Endothelial cell of umbilical vein (primary cell): Measurements from ENCODE around the gene C11orf87.
A peak's percentile ranks its signal among the peaks of the same experiment; 100 is the strongest.

Experiments used
- CTCF ChIP-seq, 2 donors: IDR thresholded peaks; 1 replicate in 1 of 2; 2 replicates in 1 of 2; pipeline ENCODE4 v1.5.1; 2011; ENCODE audit warnings: low read length in 2 of 2, mild to moderate bottlenecking in 2 of 2, moderate library complexity in 2 of 2, control low read depth in 1 of 2, inconsistent platforms in 1 of 2, low read depth in 1 of 2; ENCODE audit not compliant: insufficient read depth in 1 of 2; ENCODE audit errors: extremely low read depth in 1 of 2
- EZH2 ChIP-seq: IDR thresholded peaks from 2 replicates; pipeline ENCODE4 v1.6.1; 2012; ENCODE audit warnings: borderline replicate concordance, low read depth, mild to moderate bottlenecking, moderate library complexity, low read length, inconsistent platforms; ENCODE audit not compliant: severe bottlenecking
- FOS ChIP-seq: IDR thresholded peaks from 2 replicates; pipeline ENCODE4 v1.6.1; 2011; ENCODE audit warnings: mild to moderate bottlenecking, low read length, moderate library complexity, borderline replicate concordance; ENCODE audit not compliant: insufficient read depth
- GATA2 ChIP-seq: IDR thresholded peaks from 2 replicates; pipeline ENCODE4 v1.7.0; 2011; ENCODE audit warnings: low read depth, mild to moderate bottlenecking, moderate library complexity, mixed read lengths, low read length; ENCODE audit not compliant: insufficient read length, insufficient read depth
- JUN ChIP-seq: IDR thresholded peaks from 2 replicates; pipeline ENCODE4 v1.6.1; 2011; ENCODE audit warnings: borderline replicate concordance, low read depth; ENCODE audit not compliant: insufficient read length, insufficient read depth
- MAX ChIP-seq: IDR thresholded peaks from 2 replicates; pipeline ENCODE4 v1.6.1; 2011; ENCODE audit not compliant: insufficient read depth, insufficient read length
- POLR2A ChIP-seq: IDR thresholded peaks from 2 replicates; pipeline ENCODE4 v1.6.1; 2012; ENCODE audit warnings: low read depth, mild to moderate bottlenecking, control low read depth, low read length
- POLR2AphosphoS5 ChIP-seq: IDR thresholded peaks from 2 replicates; pipeline ENCODE4 v1.6.1; 2012; ENCODE audit warnings: low read depth, mild to moderate bottlenecking, control low read depth, low read length, moderate library complexity; ENCODE audit not compliant: insufficient read depth

- TF ChIP-seq CTCF (IDR thresholded peaks at IDR 0.05; ENCODE audit: extremely low read depth in 1 of 2, insufficient read depth in 1 of 2, low read depth in 1 of 2, low read length in 2 of 2) (no peak), MAX (no peak), POLR2AphosphoS5 (no peak), EZH2 (peak; percentile 70), POLR2A (no peak), JUN (no peak), GATA2 (no peak), FOS (no peak)
Measured at GRCh38 chr11:109422870-109423465, 978 bp downstream of the C11orf87 start.
